GM23338 (cell line): ENCODE results near the gene ZNF273. TPM values are rescaled to one million over a fixed set of nuclear protein-coding genes. Genes with fewer than 3 reads are reported as not detected.

ENCODE experiments used
- ATAC-seq: fragments of 200-7000 bp; cut with Tn5 transposase; 3 replicates; pipeline ENCODE4 v1.9.1; 2020
- DNase-seq: peaks from one replicate; pipeline ENCODE4 v3.0.0-alpha.2; 2015; ENCODE audit warnings: low spot score
- H2AFZ ChIP-seq: fragments of 200-600 bp; sonication (generic); 2 replicates; pipeline ENCODE4 v1.8.0; 2016; ENCODE audit warnings: antibody characterized with exemption, mild to moderate bottlenecking, moderate library complexity
- H3F3A ChIP-seq: fragments of 200-600 bp; sonication (generic); replicated peaks from 2 replicates; pipeline ENCODE4 v1.8.0; 2017; ENCODE audit warnings: antibody characterized with exemption, mixed run types, low read depth
- H3K27ac ChIP-seq: fragments of 200-600 bp; sonication (generic); 2 replicates; pipeline ENCODE4 v1.6.1; 2016; ENCODE audit warnings: low read depth
- H3K27me3 ChIP-seq: fragments of 200-600 bp; sonication (generic); 2 replicates; pipeline ENCODE4 v1.8.0; 2016; ENCODE audit warnings: mild to moderate bottlenecking, mixed run types, moderate library complexity; ENCODE audit not compliant: insufficient read depth
- H3K36me3 ChIP-seq: fragments of 200-600 bp; sonication (generic); 2 replicates; pipeline ENCODE4 v1.8.0; 2016; ENCODE audit warnings: mild to moderate bottlenecking; ENCODE audit not compliant: insufficient read depth
- H3K4me1 ChIP-seq: fragments of 200-600 bp; sonication (generic); 2 replicates; pipeline ENCODE4 v1.8.0; 2016; ENCODE audit warnings: mild to moderate bottlenecking, moderate library complexity; ENCODE audit not compliant: insufficient read depth
- H3K4me2 ChIP-seq: fragments of 200-600 bp; sonication (generic); 2 replicates; pipeline ENCODE4 v1.7.1; 2017; ENCODE audit warnings: mixed run types
- H3K4me3 ChIP-seq: fragments of 200-600 bp; sonication (generic); 2 replicates; pipeline ENCODE4 v1.6.1; 2016; ENCODE audit warnings: mixed run types
- H3K79me2 ChIP-seq: fragments of 200-600 bp; sonication (generic); replicated peaks from 2 replicates; pipeline ENCODE4 v1.8.0; 2017; ENCODE audit warnings: mild to moderate bottlenecking; ENCODE audit not compliant: insufficient read depth
- H3K9me2 ChIP-seq: fragments of 200-600 bp; sonication (generic); 2 replicates; pipeline ENCODE4 v1.8.0; 2017; ENCODE audit not compliant: insufficient read depth
- H4K20me1 ChIP-seq: fragments of 200-600 bp; sonication (generic); replicated peaks from 2 replicates; pipeline ENCODE4 v1.8.0; 2017; ENCODE audit warnings: mild to moderate bottlenecking; ENCODE audit not compliant: insufficient read depth
- H3K27ac Mint-ChIP-seq: 2 replicates; pipeline ENCODE4 v1.8.0; 2020; ENCODE audit warnings: inconsistent platforms, mild to moderate bottlenecking, moderate library complexity, mixed read lengths
- H3K27me3 Mint-ChIP-seq: 3 replicates; pipeline ENCODE4 v1.8.0; 2022; ENCODE audit warnings: low read depth, mild to moderate bottlenecking, moderate library complexity, mixed read lengths, inconsistent platforms; ENCODE audit not compliant: insufficient read depth, poor library complexity
- H3K36me3 Mint-ChIP-seq: 3 replicates; pipeline ENCODE4 v1.8.0; 2021; ENCODE audit warnings: low read depth, mild to moderate bottlenecking, inconsistent platforms, moderate library complexity, mixed read lengths
- H3K4me1 Mint-ChIP-seq: 3 replicates; pipeline ENCODE4 v1.8.0; 2020; ENCODE audit warnings: mild to moderate bottlenecking, inconsistent platforms, mixed read lengths
- H3K4me3 Mint-ChIP-seq: 3 replicates; pipeline ENCODE4 v1.8.0; 2021; ENCODE audit warnings: moderate library complexity, mild to moderate bottlenecking, inconsistent platforms, mixed read lengths
- H3K9me3 Mint-ChIP-seq: 3 replicates; pipeline ENCODE4 v1.8.0; 2020; ENCODE audit warnings: moderate library complexity, mild to moderate bottlenecking, inconsistent platforms, mixed read lengths
- CREB1 ChIP-seq: fragments of 250-450 bp; sonication (Bioruptor Pico); IDR thresholded peaks from 2 replicates; pipeline ENCODE4 v1.5.0; 2020; ENCODE audit warnings: low read depth, mild to moderate bottlenecking, moderate library complexity
- EZH2 ChIP-seq: fragments of 200-600 bp; sonication (generic); IDR thresholded peaks from one replicate; pipeline ENCODE4 v1.8.0; 2017; ENCODE audit warnings: antibody characterized with exemption, mild to moderate bottlenecking, low read depth; ENCODE audit not compliant: unreplicated experiment
- NANOG ChIP-seq: IDR thresholded peaks from 2 replicates; pipeline ENCODE4 v1.6.1; 2016; ENCODE audit warnings: antibody characterized with exemption, borderline replicate concordance
- REST ChIP-seq: IDR thresholded peaks from one replicate; pipeline ENCODE4 v1.6.1; 2018; ENCODE audit warnings: antibody characterized with exemption; ENCODE audit not compliant: unreplicated experiment
- STAT1 ChIP-seq: IDR thresholded peaks from one replicate; pipeline ENCODE4 v1.6.1; 2016; ENCODE audit warnings: antibody characterized with exemption; ENCODE audit not compliant: unreplicated experiment
- polyA plus RNA-seq: library from polyadenylated mRNA; unstranded; fragments of >200 nt; fragmentation: Nextera tagmentation; extraction: Ambion mirVana; gene quantifications from 2 replicates; pipeline ENCODE4 v1.2.1, GENCODE V29; 2016
- total RNA-seq: library from RNA; depleted of rRNA; stranded (reverse); fragments of >200 nt; shearing (Covaris generic); gene quantifications from 2 replicates; pipeline ENCODE4 v1.2.3, GENCODE V29; 2014
- TF ChIP-seq, protein P1 (sequence below), 2 experiments: fragments of 200-600 bp in 1 of 2; sonication (generic) in 1 of 2; conservative IDR thresholded peaks; 2 replicates each; pipeline versions ENCODE4 v1.5.1 to v1.6.1; 2016 to 2017; ENCODE audit warnings: antibody characterized with exemption in 2 of 2, low read depth in 2 of 2, mild to moderate bottlenecking in 2 of 2, moderate library complexity in 1 of 2
- TF ChIP-seq, protein P2 (sequence below): fragments of 250-450 bp; sonication (Bioruptor Pico); IDR thresholded peaks from 2 replicates; pipeline ENCODE4 v1.5.0; 2020; ENCODE audit warnings: mild to moderate bottlenecking, moderate library complexity

The ZNF273 gene
- total and polyA plus RNA-seq, 2 experiments from 2014 or later = 16.4 to 34.3 TPM

GRCh38 chr7:64946772-64947171, 43.7 kb downstream of the ZNF273 start:
- Histone ChIP-seq H3K4me1 (no peaks in the 10 kb centered on the region), H3K36me3 (no peaks in the 10 kb centered on the region), H3K4me3 (peak overlapping the region; percentile 69), H4K20me1 (no peaks in the 10 kb centered on the region), H3K79me2 (no peaks in the 10 kb centered on the region), H2AFZ (peak overlapping the region; percentile 98), H3K27me3 (peaks cover 35% of the 10 kb centered on the region), H3K9me2 (no peaks in the 10 kb centered on the region), H3K4me2 (peak overlapping the region; percentile 89), H3F3A (no peaks in the 10 kb centered on the region), H3K27ac (no peak overlapping the region)
- TF ChIP-seq, protein P1, sequence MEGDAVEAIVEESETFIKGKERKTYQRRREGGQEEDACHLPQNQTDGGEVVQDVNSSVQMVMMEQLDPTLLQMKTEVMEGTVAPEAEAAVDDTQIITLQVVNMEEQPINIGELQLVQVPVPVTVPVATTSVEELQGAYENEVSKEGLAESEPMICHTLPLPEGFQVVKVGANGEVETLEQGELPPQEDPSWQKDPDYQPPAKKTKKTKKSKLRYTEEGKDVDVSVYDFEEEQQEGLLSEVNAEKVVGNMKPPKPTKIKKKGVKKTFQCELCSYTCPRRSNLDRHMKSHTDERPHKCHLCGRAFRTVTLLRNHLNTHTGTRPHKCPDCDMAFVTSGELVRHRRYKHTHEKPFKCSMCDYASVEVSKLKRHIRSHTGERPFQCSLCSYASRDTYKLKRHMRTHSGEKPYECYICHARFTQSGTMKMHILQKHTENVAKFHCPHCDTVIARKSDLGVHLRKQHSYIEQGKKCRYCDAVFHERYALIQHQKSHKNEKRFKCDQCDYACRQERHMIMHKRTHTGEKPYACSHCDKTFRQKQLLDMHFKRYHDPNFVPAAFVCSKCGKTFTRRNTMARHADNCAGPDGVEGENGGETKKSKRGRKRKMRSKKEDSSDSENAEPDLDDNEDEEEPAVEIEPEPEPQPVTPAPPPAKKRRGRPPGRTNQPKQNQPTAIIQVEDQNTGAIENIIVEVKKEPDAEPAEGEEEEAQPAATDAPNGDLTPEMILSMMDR (conservative IDR thresholded peaks at IDR 0.05; ENCODE audit: low read depth in 2 of 2) = peak; percentile 27 to 66; a peak in 2 of 4 replicates
- TF ChIP-seq CREB1 (CRISPR knock-in tag) (no peak), STAT1 (no peak), NANOG (no peak)
- peak; percentile 69 for ATAC-seq
- no peak overlapping the region for H3K27ac Mint-ChIP-seq
- H3K36me3 Mint-ChIP-seq = no peaks in the 10 kb centered on the region
- peaks cover 27% of the 10 kb centered on the region for H3K27me3 Mint-ChIP-seq
- no peaks in the 10 kb centered on the region for H3K9me3 Mint-ChIP-seq
- DNase-seq = peak; percentile 72
- H3K4me3 Mint-ChIP-seq = peak overlapping the region; percentile 74; the same call in 2 of the 3 replicates
- H3K4me1 Mint-ChIP-seq = peaks cover 7% of the 10 kb centered on the region

- Mint-ChIP-seq H3K4me3 (peak overlapping the region; percentile 74), H3K36me3 (no peaks in the 10 kb centered on the region), H3K27me3 (peaks cover 27% of the 10 kb centered on the region), H3K4me1 (peaks cover 7% of the 10 kb centered on the region), H3K9me3 (no peaks in the 10 kb centered on the region), H3K27ac (no peak overlapping the region)
- H3K4me2 ChIP-seq = peak overlapping the region; percentile 89
- H4K20me1 ChIP-seq = no peaks in the 10 kb centered on the region
- no peaks in the 10 kb centered on the region for H3K4me1 ChIP-seq
- no peaks in the 10 kb centered on the region for H3K79me2 ChIP-seq
- peaks cover 35% of the 10 kb centered on the region for H3K27me3 ChIP-seq
- H3F3A ChIP-seq = no peaks in the 10 kb centered on the region
- H3K9me2 ChIP-seq = no peaks in the 10 kb centered on the region
- H3K36me3 ChIP-seq = no peaks in the 10 kb centered on the region
- DNase-seq (peak; percentile 50), ATAC-seq (peak; percentile 61)
- H3K27ac ChIP-seq = no peak overlapping the region
- peak overlapping the region; percentile 69 for H3K4me3 ChIP-seq
- peak overlapping the region; percentile 98 for H2AFZ ChIP-seq
- no peak for TF ChIP-seq REST
- TF ChIP-seq, protein P2, sequence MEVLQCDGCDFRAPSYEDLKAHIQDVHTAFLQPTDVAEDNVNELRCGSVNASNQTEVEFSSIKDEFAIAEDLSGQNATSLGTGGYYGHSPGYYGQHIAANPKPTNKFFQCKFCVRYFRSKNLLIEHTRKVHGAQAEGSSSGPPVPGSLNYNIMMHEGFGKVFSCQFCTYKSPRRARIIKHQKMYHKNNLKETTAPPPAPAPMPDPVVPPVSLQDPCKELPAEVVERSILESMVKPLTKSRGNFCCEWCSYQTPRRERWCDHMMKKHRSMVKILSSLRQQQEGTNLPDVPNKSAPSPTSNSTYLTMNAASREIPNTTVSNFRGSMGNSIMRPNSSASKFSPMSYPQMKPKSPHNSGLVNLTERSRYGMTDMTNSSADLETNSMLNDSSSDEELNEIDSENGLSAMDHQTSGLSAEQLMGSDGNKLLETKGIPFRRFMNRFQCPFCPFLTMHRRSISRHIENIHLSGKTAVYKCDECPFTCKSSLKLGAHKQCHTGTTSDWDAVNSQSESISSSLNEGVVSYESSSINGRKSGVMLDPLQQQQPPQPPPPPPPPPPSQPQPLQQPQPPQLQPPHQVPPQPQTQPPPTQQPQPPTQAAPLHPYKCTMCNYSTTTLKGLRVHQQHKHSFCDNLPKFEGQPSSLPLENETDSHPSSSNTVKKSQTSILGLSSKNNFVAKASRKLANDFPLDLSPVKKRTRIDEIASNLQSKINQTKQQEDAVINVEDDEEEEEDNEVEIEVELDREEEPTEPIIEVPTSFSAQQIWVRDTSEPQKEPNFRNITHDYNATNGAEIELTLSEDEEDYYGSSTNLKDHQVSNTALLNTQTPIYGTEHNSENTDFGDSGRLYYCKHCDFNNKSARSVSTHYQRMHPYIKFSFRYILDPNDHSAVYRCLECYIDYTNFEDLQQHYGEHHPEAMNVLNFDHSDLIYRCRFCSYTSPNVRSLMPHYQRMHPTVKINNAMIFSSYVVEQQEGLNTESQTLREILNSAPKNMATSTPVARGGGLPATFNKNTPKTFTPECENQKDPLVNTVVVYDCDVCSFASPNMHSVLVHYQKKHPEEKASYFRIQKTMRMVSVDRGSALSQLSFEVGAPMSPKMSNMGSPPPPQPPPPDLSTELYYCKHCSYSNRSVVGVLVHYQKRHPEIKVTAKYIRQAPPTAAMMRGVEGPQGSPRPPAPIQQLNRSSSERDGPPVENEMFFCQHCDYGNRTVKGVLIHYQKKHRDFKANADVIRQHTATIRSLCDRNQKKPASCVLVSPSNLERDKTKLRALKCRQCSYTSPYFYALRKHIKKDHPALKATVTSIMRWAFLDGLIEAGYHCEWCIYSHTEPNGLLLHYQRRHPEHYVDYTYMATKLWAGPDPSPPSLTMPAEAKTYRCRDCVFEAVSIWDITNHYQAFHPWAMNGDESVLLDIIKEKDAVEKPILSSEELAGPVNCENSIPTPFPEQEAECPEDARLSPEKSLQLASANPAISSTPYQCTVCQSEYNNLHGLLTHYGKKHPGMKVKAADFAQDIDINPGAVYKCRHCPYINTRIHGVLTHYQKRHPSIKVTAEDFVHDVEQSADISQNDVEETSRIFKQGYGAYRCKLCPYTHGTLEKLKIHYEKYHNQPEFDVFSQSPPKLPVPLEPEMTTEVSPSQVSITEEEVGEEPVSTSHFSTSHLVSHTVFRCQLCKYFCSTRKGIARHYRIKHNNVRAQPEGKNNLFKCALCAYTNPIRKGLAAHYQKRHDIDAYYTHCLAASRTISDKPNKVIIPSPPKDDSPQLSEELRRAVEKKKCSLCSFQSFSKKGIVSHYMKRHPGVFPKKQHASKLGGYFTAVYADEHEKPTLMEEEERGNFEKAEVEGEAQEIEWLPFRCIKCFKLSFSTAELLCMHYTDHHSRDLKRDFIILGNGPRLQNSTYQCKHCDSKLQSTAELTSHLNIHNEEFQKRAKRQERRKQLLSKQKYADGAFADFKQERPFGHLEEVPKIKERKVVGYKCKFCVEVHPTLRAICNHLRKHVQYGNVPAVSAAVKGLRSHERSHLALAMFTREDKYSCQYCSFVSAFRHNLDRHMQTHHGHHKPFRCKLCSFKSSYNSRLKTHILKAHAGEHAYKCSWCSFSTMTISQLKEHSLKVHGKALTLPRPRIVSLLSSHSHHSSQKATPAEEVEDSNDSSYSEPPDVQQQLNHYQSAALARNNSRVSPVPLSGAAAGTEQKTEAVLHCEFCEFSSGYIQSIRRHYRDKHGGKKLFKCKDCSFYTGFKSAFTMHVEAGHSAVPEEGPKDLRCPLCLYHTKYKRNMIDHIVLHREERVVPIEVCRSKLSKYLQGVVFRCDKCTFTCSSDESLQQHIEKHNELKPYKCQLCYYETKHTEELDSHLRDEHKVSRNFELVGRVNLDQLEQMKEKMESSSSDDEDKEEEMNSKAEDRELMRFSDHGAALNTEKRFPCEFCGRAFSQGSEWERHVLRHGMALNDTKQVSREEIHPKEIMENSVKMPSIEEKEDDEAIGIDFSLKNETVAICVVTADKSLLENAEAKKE (CRISPR knock-in tag) = no peak
- TF ChIP-seq EZH2 = no peak
- no peak for TF ChIP-seq STAT1
Observed at GRCh38 chr7:64947252-64948000, 44.4 kb downstream of the ZNF273 start.
